ENCODE measurements around the gene CCDC80.
"Not testable (repeated sequence)": the region's sequence is repeated elsewhere in the genome, so short reads cannot be mapped to it uniquely, and the experiment has no call there.

CCDC80 gene

DNA sequence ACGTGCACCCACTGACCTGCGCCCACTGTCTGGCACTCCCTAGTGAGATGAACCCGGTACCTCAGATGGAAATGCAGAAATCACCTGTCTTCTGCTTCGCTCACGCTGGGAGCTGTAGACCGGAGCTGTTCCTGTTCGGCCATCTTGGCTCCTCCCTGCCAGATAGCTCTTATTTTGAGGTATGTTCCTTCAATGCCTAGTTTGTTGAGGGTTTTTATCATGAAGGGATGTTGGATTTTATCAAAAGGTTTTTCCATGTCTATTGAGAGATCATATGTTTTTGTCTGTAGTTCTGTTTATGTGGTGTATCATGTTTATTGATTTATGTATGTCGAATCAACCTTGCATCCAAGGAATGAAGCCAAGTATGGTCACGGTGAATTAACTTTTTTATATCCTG lies 24.1 kb upstream of the CCDC80 start:
- not testable (repeated sequence) for DNase-seq (ENCODE audit: low read depth)

DNA sequence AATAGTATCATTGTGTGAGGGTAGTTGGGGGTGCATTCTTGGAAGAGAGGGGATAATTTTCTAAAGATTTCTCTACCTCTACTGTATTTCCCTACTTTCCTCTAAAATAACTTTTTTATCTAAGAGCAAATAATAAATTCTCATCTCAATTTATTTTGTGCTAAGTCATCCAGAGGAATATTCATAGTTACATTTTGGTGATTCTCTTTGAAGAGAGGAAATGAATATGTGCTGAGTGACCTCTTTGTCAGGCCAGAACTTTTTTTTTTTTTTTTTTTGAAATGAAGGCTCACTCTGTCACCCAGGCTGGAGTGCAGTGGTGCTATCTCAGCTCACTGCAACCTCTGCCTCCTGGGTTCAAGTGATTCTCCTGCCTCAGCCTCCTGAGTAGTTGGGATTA lies 15.1 kb upstream of the CCDC80 start:
- DNase-seq (ENCODE audit: low read depth): no peak

DNA sequence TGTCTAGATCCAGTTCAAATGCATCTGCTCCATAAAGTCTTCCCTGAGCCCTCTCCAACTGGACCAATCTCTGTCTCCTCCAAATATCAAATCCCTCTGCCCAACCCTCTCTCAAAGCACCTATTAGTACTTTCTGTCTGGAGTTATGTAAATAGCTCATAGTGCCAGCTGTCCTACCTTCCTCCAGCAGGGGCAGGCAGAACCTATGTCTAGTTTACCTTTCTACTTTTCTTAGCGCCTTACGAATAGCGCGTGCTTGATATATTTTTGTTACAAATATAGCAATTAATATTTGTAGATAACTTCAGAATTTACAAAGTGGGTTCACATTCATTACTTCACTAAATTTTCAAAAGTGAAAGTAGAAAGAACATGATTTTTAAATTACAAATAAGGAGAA lies 14.0 kb upstream of the CCDC80 start:
- DNase-seq (ENCODE audit: low read depth): no peak

DNA sequence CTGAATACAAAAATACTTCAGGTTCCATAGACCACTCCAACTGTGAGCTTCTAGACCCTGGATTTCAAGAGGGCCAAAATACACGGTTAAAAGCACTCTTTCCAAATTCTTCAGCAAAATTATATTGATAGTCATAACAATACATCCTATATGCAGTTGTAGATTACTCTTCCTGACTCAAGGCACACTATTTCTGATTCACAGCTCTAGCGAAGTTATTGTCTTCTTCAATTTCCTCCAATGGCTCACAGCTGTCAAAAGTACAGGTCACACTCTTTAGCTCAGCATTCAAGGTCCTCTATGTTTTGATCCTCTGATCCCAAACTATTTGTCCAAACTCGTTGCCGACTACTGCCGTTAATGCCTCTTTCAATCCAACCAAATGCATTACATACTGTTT lies 13.5 kb upstream of the CCDC80 start:
- no peak for DNase-seq (ENCODE audit: low read depth)

DNA sequence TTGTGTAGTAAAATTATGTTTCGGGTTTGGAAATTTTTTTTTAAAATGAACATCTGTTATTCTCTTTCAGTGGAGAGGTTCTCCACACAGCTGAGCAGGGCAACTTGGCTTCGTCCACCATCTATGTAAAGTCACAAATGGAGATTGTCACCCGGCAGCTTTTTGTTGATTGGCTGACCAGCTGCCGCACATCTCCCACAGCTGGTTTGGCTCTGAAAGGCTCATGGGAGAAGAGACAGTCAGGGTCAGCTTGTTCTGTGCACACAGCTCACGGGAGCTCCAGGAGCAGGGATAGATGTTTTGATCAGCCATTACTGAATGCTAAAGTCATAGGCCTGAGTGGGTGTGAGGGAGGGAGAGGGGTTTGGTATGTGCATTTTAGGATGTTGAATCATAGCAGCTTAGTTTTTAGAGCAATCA lies 12.9 kb upstream of the CCDC80 start:
- DNase-seq (ENCODE audit: low read depth): no peak

DNA sequence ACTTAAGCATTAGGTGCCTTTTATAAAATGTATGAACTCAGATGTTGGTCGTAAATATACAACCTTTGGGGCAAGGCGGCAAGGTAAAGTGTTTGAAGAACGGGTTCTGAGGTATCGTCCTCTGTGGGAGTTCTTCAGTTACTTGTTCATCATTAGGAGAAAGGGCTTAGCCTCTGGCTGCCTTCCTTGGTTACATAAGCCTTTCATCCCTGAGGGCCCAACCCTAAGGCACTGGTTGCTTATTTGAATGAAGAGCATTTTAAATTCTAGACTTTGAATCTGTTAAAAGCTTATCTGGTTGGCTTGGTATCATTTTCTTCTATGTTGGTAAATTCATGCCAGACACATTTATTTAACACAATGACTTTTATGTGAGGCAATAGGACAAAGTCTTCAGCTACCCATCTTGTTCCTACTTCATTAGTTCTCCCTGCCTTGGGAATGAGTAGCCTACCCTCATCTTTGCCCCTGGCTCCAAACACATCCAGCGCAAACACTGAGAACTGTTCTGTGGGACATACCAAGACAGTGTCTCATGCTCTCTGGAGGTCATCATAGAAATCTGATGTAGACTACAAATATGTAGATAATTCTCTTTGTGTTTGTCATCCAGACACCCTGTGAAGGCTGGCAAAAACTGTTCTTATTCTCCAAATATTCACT lies 12.4 kb upstream of the CCDC80 start:
- no peak for DNase-seq (ENCODE audit: low read depth)

DNA sequence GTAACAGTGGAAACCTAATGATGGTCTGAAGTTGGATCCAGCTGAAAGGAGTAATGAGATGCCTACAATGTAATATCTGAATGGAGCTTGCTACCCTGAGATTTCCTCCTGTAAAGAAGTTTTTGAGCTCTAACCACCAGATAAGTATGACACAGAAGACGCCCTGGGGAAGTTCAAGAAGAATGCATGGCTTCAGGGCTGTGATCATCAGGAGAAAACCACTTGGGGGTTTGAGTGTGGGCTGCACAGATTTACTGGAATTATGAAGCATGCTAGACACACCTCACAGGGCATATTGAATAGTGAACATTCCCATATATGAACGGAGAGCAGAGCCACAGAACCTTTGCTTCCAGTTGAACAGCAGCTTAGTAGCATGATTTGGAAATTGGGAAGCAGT lies 10.6 kb upstream of the CCDC80 start:
- DNase-seq (ENCODE audit: low read depth): no peak

DNA sequence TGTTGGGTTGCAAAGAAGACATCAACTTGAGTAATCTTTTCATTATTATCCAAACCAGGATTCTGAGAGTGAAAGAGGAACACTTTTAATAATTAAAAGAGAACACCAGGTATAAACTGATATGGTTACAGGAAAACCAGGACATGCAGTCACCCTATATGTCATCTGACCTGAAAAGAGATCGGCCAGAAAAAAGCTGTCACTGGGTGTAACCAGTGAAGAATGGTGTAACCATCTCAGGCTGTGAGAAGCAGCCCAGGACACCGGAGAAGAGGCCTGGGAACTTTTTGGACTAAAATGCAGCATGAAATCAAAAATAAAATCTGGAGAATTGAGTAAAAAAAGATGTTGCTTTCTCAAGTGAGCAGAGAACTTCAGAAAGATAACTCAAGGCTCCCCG lies 10.1 kb upstream of the CCDC80 start:
- DNase-seq (ENCODE audit: low read depth): no peak

DNA sequence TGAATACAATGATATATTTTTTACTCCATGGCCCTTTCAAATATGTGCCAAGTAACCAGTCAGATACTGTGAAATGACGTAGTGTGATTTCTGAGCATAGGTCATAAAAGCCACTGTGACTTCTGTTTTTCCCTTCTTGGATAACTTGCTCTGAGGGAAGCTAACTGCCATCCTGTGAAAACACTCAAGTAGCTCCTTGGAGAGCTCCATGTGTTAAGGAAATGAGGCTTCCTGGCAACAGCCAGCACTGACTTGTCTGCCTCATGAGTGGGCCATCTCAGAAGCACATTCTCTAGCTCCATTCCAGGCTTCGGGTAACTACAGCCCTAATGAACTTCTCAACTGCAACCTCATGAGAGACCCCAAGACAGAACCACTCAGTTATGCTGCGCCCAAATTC lies 9.5 kb upstream of the CCDC80 start:
- no peak for DNase-seq (ENCODE audit: low read depth)

DNA sequence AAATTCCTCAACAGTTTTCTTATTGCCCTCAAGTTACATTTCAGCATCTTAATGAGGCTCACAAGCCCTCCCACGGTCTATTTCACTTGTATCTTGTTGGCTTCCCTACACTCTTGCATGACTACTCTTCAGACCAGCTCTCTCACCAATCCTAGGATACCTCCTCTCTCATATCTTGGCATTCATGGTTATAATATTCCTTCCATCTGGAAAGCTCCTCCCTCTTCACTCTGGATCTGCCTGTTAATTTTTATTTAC lies 8.5 kb upstream of the CCDC80 start:
- DNase-seq (ENCODE audit: low read depth): no peak

DNA sequence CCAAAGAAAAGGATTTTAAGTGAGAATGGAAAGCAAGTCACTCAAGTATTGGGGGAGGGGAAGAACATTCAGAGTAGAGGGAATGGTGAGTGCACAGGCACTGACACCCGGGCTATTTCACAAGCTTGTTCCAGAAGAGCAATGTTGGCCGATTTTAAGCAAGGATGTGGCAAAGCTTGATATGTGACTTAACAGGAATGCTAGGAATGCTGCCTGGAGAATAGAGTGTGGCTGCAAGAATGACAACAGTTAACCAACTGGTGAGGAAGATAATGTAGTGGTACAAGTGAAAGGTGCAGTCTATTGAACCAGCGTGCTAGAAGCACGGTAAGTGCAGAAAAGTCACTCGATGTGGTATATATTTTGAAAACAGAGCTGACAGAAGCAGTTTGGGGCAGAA lies 6.2 kb upstream of the CCDC80 start:
- no peak for DNase-seq (ENCODE audit: low read depth)

DNA sequence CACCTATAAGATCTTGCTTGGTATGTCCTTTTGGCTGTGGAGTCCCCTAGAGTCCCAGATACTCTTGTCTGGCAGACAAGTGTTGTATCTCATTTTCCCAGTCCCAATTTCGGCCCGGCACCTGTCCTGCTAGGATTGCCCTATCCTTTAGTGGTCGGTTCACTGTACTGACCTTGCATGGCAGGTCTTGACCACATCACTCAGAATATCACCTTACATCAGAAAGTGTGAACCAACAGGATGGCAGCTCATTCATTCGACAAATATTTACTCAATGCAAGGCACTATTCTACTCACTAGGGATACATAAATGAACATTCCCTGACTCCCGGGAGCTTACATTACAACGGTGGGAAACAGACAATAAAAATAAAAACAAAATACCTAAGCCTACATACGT lies 5.7 kb upstream of the CCDC80 start:
- DNase-seq (ENCODE audit: low read depth): no peak

DNA sequence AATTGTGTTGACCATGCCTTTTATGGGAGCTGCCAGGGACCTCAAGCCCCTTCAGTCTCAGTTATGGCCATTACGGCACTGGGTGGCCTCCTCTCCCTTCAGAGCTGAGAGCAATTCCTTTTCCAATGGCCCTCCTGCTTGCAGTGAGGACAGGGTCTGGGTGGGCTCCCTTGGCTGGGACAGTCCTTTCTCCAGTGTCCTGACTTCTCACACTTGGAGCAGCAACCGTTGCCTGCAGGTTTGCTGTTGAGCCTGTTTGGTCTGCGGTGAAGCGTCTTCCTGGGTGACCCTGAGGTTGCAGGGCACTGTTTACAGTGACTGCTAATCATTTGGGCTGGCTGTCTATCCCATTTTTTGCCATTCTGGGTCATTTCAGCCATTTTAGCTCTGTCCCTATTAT lies 3.5 kb upstream of the CCDC80 start:
- no peak for DNase-seq (ENCODE audit: low read depth)

DNA sequence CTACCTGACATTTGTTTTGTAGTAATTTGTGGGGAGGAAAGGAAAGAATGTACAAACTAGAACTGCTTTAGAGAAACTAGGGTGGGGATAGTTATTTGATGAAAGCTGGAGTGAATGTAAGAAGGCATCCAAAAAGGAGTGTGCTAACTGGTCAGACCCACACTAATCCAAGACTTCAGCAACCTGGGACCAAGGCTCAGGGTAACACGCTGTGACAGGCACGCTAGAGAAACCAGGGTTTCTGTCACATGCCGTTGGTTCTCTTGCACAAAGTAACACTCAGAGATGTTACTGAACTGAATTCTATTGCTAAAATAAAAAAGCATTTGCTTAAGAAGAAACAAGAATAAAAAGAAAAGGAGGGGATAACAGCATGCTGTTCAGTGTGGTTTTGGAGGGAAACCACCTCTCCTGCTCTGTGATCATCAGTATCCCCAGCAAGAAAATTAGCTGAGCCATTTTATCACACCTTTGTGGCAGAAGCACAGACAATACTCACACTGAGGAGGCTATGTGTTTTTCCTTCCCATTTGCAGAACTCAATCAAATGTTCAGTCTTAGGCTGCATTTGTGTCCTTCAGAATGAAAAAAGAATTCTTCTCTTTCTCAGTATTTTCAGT lies 2.8 kb upstream of the CCDC80 start:
- DNase-seq (ENCODE audit: low read depth): no peak

DNA sequence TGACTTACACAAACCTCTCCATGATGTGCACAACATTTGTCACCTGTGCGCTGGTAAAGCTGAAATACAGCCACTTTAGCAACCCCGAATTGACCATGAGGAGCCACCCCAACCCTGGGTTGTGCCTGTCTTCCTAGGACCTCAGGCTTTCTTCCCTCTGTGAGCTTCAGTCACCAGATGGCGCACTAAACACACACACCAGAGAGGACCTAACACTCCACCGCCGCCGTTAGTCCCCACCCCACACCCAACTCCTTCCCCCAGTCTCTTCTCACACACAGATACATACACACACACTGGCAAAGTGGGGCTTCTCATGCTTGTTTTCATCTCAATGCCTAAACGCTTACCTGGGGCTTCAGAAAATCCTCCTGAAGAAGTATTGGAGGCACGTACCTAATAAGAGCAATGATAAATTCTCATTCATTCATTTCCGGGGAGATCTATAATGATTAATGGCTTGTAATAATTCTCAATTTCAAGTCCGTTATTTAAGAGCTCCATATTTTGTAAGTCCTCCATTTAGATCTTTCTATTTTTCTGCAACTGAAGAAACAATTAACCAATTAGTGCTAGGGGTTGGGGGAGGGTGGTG lies 2.1 kb upstream of the CCDC80 start:
- peak; percentile 63 for DNase-seq (ENCODE audit: low read depth)

DNA sequence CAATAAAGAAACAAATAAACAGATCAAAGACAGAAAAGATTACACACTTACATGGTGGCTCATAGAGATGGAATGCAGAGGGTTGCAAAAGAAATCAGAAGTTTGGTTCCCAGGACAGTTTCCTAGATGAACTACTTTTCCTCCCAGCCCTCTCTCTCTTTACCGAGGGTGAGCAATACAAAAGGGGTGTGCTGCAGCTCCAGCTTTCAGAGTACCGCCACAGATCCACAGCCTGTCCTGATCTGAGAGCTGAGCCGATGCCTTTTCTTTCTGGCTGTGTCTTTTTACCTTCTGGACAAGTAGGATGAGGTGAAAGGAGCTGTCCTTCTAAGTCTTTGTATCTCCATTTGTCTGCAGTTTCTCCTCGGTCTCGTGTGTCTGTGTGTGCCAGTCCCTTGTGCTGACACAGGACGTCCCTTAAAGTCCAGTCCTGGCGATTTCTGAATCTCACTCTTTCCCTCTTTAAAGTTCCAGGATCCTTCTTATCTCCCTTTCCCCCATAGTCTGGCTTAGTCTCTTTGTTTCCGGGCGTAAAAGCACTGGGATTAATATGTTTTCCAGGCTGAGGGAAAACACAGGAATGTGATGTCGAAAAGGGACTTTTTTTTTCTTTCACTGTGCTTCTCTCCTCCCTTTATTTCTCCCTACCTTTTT lies 540 bp downstream of the CCDC80 start:
- DNase-seq (ENCODE audit: low read depth): no peak

DNA sequence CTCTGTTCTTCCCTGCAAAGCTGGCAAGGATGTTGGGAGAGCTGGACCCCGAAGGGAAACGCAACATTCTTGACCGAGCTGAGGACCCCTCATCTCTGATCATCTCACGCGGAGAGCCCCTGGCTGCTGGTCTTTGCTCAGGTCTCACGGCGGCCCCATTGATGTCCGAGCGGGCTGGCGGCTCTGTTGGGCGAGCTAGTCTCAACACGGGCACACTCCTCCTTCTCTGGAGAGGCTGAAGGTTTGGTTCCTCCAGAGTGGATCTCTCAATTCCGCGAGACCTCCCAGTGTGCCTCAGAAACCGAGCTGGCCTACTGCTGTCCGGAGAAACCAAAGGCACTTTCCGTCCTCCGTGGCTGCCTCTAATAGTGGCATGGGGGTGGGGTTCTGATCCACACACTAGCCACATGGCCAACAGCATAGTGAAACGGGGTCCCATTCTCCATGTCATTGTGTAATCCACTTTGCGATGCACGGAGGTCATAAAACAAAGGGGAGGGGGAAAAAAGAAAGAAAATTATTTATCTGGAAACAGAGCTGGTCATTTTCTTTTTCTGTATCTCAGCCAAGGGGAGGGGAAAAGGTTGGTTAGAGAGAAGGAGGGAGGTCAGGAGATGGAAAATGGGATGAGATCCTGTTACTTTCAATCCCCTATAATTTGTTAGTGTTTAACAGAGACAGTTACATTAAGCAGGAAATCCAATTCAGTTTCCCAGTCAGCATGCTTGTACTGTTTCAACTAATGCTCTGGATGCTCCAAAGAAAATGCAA lies 1.3 kb downstream of the CCDC80 start:
- DNase-seq (ENCODE audit: low read depth): no peak

DNA sequence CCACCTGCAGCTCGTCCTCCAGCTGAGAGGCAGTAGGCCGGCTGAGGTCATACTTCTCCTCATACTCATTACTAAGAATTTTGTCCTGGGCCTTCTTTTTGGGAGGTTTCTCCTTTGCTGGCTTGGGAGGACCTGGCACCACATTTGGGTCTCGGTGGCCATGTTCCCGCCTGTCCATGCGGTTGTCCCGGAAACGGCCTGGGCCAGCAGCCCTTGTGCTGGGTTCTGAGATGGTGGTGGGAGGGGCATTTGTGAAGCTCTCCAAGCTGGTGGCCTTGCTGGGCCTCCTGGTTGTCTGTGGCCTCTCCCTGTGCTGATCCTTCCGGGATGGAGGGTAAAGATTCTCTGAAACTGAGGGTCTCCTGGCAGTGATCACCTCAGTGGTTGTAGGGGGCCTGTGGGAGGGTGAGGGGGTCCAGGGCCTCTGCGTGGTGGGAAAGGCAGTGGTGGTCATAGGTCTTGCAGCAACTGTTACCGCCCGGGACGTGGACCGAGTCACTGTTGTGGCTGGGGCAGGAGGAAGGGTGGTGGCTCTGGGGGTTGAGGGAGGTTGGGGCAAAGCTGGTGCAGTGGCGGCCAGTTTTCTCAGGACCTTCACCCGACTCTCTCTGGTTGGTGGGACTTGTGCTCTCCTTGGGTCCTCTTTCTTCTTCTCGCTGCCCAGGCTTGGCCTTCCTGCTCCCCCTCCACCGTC lies 2.5 kb downstream of the CCDC80 start:
- no peak for DNase-seq (ENCODE audit: low read depth)

DNA sequence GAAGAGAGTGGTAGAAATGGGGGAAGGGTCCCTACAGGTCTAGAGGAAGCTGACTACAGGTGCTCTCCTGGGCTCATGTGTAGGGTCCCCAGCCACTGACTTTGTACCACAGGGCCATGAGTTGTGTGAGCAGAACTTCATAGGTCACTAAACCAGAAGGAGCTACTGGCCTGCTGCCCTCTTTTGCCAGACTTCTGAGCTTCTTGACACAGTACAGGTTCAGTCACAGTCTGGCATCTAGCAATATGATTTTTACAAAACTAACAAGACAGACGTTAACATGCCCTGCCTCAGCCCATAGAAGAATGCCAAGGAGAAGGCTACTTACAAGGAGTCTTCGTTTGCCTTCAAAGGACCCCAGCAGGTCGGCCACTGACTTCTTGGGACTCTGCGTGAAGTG lies 3.2 kb downstream of the CCDC80 start:
- no peak for DNase-seq (ENCODE audit: low read depth)

DNA sequence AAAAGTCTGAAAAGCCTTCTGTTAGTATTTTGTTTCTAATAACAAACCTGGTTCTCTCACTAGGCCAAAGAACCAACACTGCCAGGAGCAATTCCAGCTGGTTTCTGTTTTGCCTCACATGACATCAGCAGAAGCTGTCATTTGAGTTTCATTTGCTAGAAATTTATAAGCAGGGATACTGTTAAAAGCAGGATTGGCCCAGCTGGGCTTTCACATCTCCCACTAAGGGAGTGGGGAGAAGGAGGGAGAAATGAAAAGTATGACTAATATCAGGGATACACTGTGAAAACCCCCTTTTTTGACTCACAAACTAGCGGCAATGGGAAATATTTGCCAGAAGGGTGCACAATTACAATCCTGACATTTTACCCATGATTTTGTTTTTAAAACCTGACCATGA lies 5.3 kb downstream of the CCDC80 start:
- no peak for DNase-seq (ENCODE audit: low read depth)

DNA sequence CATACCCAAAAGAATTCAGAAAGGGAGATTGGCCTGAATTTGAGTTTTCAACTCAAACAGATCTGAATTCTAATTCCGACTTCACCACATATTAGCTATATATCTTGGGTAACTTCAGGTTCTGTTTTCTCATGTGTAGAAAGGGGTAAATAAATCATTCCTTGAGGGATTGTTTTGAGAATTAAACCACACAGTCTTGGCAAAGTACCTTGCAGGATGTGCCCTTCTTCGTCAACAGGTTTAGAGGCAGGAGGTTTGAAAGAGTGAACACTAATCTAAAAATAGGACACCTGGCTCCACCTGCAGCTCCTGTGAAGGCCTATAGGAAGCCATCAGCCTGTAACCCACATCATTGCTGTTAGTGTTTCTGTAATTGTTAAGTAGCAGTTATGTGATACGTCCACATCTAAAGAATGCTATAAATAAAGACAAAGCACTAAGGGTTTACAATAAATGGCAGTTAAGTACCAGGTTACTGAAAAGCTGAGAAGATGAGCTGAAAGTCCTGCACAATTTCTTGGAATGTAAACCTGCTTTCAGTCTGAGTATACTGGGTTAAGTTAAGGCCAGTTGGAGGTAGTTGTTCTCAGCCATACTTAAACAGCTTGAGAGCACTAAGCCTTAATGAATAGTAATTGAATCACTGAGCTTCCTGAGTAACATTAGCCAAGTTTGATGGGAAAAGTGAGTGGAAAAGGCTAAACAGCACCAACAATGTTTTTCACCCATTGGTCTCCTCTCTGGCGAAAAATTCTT lies 6.0 kb downstream of the CCDC80 start:
- no peak for DNase-seq (ENCODE audit: low read depth)

DNA sequence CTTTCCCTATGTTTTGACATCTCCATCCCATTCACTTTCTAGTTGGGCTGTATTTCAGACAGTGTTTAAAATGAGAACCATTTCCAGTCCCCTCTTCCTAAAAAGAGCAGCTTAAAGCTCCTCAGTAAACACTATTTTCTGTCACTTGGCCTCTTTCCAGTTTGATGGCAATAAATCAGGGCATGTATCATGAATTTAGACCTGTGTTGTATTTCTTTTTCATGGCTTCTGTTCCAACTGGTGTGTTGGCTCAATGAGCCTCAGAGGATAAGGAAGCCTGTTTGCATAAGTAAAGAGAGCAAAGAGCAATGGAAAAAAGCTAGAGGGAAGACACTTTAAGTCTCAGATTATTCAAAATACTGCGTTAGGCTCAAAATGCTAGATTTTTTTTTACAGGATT lies 7.2 kb downstream of the CCDC80 start:
- no peak for DNase-seq (ENCODE audit: low read depth)
